ENCODE measurements around the gene EGLN1. TPM values are rescaled to one million over a fixed set of nuclear protein-coding genes. Genes with fewer than 3 reads are reported as not detected.

Gene EGLN1
- total and polyA plus RNA-seq, 2 of the 8 experiments (the other 6 are each of a cell fraction or from before 2014, with no cell fraction given) = 4.0 to 6.4 TPM

- Histone ChIP-seq H3K23ac (ENCODE audit: insufficient read length) (no peak overlapping the region), H2AK5ac (ENCODE audit: low read depth, low read length) (no peak overlapping the region), H3K9me3 (ENCODE audit: insufficient read depth in 2 of 2, low read depth in 1 of 2, low read length in 1 of 2) (no peaks in the 10 kb centered on the region), H2BK5ac (ENCODE audit: low read depth, low read length) (no peak overlapping the region), H4K5ac (ENCODE audit: insufficient read length, low read depth, low read length) (no peak overlapping the region), H3K4ac (replicated peaks; ENCODE audit: insufficient read length, low read depth, low read length) (no peak overlapping the region), H2BK120ac (replicated peaks; ENCODE audit: low read depth, low read length) (no peak overlapping the region), H3K23me2 (ENCODE audit: low read depth, low read length) (no peaks in the 10 kb centered on the region), H3K4me2 (ENCODE audit: insufficient read depth in 1 of 2, low read depth in 2 of 2, low read length in 2 of 2) (no peak overlapping the region), H3K18ac (ENCODE audit: extremely low read depth, low read length) (no peak overlapping the region), H2BK12ac (ENCODE audit: low read depth, low read length) (no peak overlapping the region), H3K36me3 (ENCODE audit: control insufficient read depth in 2 of 4, insufficient read depth in 4 of 4, low read length in 3 of 4) (peaks cover 4 to 41% (median 16%) of the 10 kb centered on the region in 4 experiments; a peak in 7 of 8 replicates), H3K79me1 (ENCODE audit: low read depth, low read length) (0 out of 2 replicates have a peak, but pooled peaks cover 2% of the 10 kb centered on the region), H3K14ac (ENCODE audit: insufficient read length) (no peak overlapping the region), H3K27ac (ENCODE audit: low read depth, low read length) (no peak overlapping the region), H4K91ac (replicated peaks; ENCODE audit: insufficient read length, low read length) (no peak overlapping the region), H3K56ac (replicated peaks; ENCODE audit: insufficient read length, low read depth, low read length) (no peak overlapping the region), H4K20me1 (replicated peaks in 1 of 2; ENCODE audit: control insufficient read depth in 1 of 2, insufficient read depth in 2 of 2, low read length in 2 of 2) (peaks cover 0 to 2% of the 10 kb centered on the region in 2 experiments), H4K8ac (ENCODE audit: extremely low read depth, insufficient read depth, low read length) (no peak overlapping the region), H3K27me3 (replicated peaks in 1 of 4; ENCODE audit: control insufficient read depth in 3 of 4, extremely low read depth in 1 of 4, insufficient read depth in 3 of 4, low read length in 3 of 4) (no peaks in the 10 kb centered on the region), H3K4me1 (replicated peaks in 1 of 4; ENCODE audit: control insufficient read depth in 3 of 4, insufficient read depth in 4 of 4, low read length in 3 of 4) (no peaks in the 10 kb centered on the region), H2BK20ac (ENCODE audit: low read length) (no peak overlapping the region), H2BK15ac (ENCODE audit: low read length) (no peak overlapping the region), H3K4me3 (ENCODE audit: extremely low read depth in 1 of 4, insufficient read depth in 2 of 4, low read depth in 3 of 4, low read length in 4 of 4) (no peak overlapping the region), H3K79me2 (ENCODE audit: control insufficient read depth in 1 of 2, insufficient read depth in 2 of 2, low read length in 2 of 2) (peaks cover 0 to under 1% of the 10 kb centered on the region in 2 experiments; a peak in 1 of 4 replicates), H3K9ac (replicated peaks in 1 of 4; ENCODE audit: extremely low read depth in 1 of 4, low read depth in 3 of 4, low read length in 3 of 4) (no peak overlapping the region), H2AFZ (ENCODE audit: low read length) (no peak overlapping the region)
- TF ChIP-seq TAF1 (IDR thresholded peaks at IDR 0.05; ENCODE audit: low read depth, low read length) (no peak), EZH2 (IDR thresholded peaks at IDR 0.05; ENCODE audit: low read depth, low read length, severe bottlenecking) (no peak), TCF12 (IDR thresholded peaks at IDR 0.05; ENCODE audit: low read depth, low read length) (no peak), EGR1 (IDR thresholded peaks at IDR 0.05; ENCODE audit: borderline replicate concordance, low read depth, low read length) (no peak), ASH2L (IDR thresholded peaks at IDR 0.05; ENCODE audit: low read length) (no peak), E2F6 (IDR thresholded peaks at IDR 0.05) (no peak)
- FAIRE-seq (no peak), DNase-seq (ENCODE audit: low read depth in 1 of 2, low spot score in 2 of 2) (no peak)
- ChIA-PET CTCF (ENCODE audit: partially characterized antibody) (interaction anchor here (1.4 kb wide), 1 partner anchor 9 kb away, joined by 5 read pairs; no protein-coding TSS in a partner anchor), POLR2A (ENCODE audit: partially characterized antibody) (no interaction called here)
- 95% methylated on average over 4 of the region's 4 CpGs; no CpG with 5 or more reads in 1 of the 2 experiments for WGBS, 2 experiments (ENCODE audit: extremely low coverage in 1 of 2, insufficient coverage in 1 of 2, insufficient read length in 1 of 2, insufficient replicate concordance in 2 of 2, low coverage in 1 of 2, low lambda C conversion rate in 2 of 2, missing lambda C conversion rate in 1 of 2)
Measured at GRCh38 chr1:231348442-231348841, 73.6 kb downstream of the EGLN1 start.

Data from H1 (cell line).